SK-N-SH treated with all-trans-retinoic acid at 6 μM for 48 hours (cell line): Measurements from ENCODE around the gene PAPPA.

Experiments used
- ISL1 ChIP-seq: fragments of 250-450 bp; sonication (Bioruptor Pico); IDR thresholded peaks from 2 replicates; pipeline ENCODE4 v2.1.2; 2022; ENCODE audit warnings: mild to moderate bottlenecking, moderate library complexity
- ZFP3 ChIP-seq: fragments of 250-450 bp; sonication (Bioruptor Pico); IDR thresholded peaks from 2 replicates; pipeline ENCODE4 v1.5.0; 2020; ENCODE audit warnings: mild to moderate bottlenecking, moderate library complexity
- TF ChIP-seq, protein P1 (sequence below): fragments of 250-450 bp; sonication (Bioruptor Pico); IDR thresholded peaks from 2 replicates; pipeline ENCODE4 v1.8.0; 2020; ENCODE audit warnings: mild to moderate bottlenecking, moderate library complexity, borderline replicate concordance

- no peak for TF ChIP-seq ZFP3 (CRISPR knock-in tag)
- TF ChIP-seq, protein P1, sequence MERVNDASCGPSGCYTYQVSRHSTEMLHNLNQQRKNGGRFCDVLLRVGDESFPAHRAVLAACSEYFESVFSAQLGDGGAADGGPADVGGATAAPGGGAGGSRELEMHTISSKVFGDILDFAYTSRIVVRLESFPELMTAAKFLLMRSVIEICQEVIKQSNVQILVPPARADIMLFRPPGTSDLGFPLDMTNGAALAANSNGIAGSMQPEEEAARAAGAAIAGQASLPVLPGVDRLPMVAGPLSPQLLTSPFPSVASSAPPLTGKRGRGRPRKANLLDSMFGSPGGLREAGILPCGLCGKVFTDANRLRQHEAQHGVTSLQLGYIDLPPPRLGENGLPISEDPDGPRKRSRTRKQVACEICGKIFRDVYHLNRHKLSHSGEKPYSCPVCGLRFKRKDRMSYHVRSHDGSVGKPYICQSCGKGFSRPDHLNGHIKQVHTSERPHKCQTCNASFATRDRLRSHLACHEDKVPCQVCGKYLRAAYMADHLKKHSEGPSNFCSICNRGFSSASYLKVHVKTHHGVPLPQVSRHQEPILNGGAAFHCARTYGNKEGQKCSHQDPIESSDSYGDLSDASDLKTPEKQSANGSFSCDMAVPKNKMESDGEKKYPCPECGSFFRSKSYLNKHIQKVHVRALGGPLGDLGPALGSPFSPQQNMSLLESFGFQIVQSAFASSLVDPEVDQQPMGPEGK = no peak
- TF ChIP-seq ISL1 (CRISPR knock-in tag) = no peak
These were observed 263.9 kb downstream of the PAPPA start for GRCh38 chr9:116417464-116417863.
